Activated CD8-positive, alpha-beta memory T cell treated with anti-CD3 and anti-CD28 coated beads for 1 hour (primary cell): Measurements from ENCODE around the gene HTN1.
"Not testable (repeated sequence)": the region's sequence is repeated elsewhere in the genome, so short reads cannot be mapped to it uniquely, and the experiment has no call there.

Experiments
- DNase-seq, 2 donors: peaks; one replicate each; pipeline ENCODE4 v3.0.0-alpha.2; 2020; ENCODE audit warnings: low read depth in 1 of 2; ENCODE audit errors: extremely low read depth in 1 of 2

HTN1 gene

GRCh38 chr4:70050138-70050537, at the start of gene HTN1:
TSS of gene HTN1 (plus strand) at chr4:70050438. CDS start at chr4:70053077, 2,639 bp downstream.
- DNase-seq = not testable (repeated sequence)

- DNase-seq = no peak
Observed at GRCh38 chr4:70000711-70001110, 49.5 kb upstream of the HTN1 start.

- DNase-seq = no peak
Observed at GRCh38 chr4:70002507-70002906, 47.7 kb upstream of the HTN1 start.

GRCh38 chr4:70008771-70009170, 41.5 kb upstream of the HTN1 start:
- no peak for DNase-seq

GRCh38 chr4:70019006-70019405, 31.2 kb upstream of the HTN1 start:
- DNase-seq = not testable (repeated sequence)

GRCh38 chr4:70023218-70023617, 27.0 kb upstream of the HTN1 start:
- no peak for DNase-seq

- no peak for DNase-seq
Observed at GRCh38 chr4:70027011-70027410, 23.2 kb upstream of the HTN1 start.

- DNase-seq = not testable (repeated sequence)
Observed at GRCh38 chr4:70028159-70028558, 22.1 kb upstream of the HTN1 start, which contains the start of gene HTN3. TSS of gene HTN3 (plus strand) at chr4:70028459. CDS start at chr4:70030741, 2,282 bp downstream.

- not testable (repeated sequence) for DNase-seq
Observed at GRCh38 chr4:70037559-70037958, 12.7 kb upstream of the HTN1 start.

- not testable (repeated sequence) for DNase-seq
Observed at GRCh38 chr4:70039928-70040327, 10.3 kb upstream of the HTN1 start.

GRCh38 chr4:70041652-70042286, 8.5 kb upstream of the HTN1 start:
- no peak for DNase-seq

- not testable (repeated sequence) for DNase-seq
Observed at GRCh38 chr4:70056534-70056933, 6.3 kb downstream of the HTN1 start.

GRCh38 chr4:70057651-70058050, 7.4 kb downstream of the HTN1 start:
- no peak for DNase-seq

- DNase-seq = no peak
Observed at GRCh38 chr4:70059149-70059548, 8.9 kb downstream of the HTN1 start.

GRCh38 chr4:70062000-70062399, 11.8 kb downstream of the HTN1 start:
- no peak for DNase-seq

GRCh38 chr4:70080205-70080604, 30.0 kb downstream of the HTN1 start:
- no peak for DNase-seq

GRCh38 chr4:70099206-70099605, 49.0 kb downstream of the HTN1 start:
- DNase-seq = no peak
